DMS 273 (cell line): ENCODE measurements around the gene GDPD4.

Source experiments
- DNase-seq: peaks from one replicate; lab custom pipeline; 2025; ENCODE audit not compliant: unreplicated experiment; lab: John Stamatoyannopoulos, UW

GDPD4 gene

DNA sequence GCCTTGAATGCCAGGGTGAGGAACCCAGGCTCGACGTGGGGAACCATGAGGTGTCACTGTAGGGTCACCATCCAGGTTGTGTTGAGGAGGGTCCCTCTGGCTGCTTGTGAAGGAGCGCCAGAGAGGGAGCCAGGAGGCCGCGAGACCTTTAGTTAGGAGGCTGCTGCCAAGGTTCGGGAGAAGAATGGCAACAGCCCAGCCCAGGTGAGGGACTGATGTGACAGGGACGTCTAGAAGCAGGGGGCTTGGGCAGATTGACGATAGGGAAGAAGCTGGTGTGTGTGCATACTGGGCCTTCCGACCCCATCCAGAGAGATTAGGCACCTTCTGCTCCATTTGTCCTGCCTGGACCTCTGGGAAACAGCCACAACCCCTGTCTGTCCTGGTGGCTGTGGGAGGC, 124.5 kb downstream of the GDPD4 start:
- DNase-seq = no peak

DNA sequence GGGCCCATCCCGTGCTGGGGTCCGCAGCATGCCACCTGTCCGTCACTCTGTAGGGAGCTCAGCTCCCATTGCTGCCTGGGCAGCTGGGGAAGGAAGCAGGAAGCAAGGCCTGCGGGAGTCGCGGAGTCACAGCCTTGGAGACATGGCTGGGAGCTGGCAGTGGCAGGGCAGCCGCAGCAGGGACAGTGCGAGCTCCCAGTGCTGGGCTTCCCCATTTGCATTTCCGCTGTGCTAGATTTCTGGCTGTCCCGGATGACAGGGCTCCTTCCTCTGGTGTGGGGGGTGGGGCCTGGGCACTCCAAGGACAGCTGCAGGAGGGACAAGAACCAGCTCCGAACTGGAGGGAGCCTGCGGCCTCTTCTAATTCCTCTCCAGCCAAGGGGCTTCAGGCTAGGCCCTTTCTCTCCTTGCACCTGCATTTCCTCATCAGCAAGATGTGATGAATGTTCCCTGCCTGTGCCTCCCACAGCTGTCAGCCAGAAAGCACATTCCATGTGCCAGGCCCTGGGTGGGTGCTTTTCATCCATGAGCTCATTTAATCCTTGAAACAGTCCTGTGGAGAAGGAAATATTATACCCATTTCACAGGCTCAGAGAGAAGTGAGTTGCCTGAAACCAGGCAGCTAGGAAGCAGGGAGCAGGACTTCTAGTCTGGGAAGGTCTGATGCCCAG, 125.5 kb downstream of the GDPD4 start:
- peak; percentile 12 for DNase-seq

DNA sequence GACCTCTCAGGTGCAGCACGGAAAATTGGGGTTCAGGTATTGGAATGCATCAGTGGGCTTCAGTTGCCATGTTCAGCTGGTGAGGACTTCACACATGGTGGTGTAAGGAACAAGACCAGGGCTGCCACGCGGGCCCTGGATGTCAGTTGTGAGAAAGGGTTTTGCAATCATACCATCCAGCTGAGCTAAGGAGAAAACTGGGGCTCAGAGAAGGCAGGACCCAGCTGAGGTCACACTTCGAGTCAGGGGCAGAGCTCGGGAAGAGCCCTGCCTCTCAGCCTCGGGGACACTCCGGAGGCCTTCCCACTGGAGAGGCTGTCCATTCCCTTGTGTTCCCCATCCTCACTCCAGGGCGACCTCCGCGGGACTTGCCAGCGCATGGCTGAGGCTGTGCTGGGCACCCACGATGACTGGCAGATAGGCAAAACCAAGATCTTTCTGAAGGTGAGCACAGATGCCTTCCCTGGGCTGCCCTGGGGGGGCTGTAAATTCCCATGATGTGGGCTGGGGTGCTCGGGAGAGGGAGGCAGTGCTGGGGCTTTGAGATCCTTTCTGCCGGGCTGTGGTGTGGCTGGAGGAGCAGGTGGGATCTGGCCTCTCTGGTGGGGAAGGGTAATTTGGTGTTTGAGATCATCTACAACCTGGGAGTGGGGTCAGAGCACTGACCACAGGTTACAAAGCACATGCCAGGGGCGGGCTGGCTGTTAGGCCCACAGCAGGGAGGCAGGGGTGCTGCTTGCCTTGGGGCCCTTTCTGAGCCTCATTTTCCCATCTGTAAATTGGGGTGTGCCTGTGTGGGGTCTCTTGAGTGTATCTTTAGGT, 126.3 kb downstream of the GDPD4 start:
- DNase-seq = no peak

DNA sequence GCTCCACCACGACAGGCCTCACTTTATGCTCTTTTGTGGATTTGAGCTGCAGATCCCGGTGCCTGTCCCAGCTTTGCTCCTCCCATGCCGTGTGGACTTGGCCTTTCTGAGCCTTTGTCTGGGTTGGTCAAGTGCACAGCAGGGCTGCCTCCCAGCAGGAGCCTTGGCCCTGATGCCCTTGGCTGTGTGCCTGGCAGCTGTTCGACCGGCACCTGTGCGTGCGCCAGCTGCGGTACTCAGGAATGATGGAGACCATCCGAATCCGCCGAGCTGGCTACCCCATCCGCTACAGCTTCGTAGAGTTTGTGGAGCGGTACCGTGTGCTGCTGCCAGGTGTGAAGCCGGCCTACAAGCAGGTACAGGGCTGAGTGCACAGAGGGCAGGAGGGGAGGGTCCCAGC, 126.9 kb downstream of the GDPD4 start:
- DNase-seq = no peak

DNA sequence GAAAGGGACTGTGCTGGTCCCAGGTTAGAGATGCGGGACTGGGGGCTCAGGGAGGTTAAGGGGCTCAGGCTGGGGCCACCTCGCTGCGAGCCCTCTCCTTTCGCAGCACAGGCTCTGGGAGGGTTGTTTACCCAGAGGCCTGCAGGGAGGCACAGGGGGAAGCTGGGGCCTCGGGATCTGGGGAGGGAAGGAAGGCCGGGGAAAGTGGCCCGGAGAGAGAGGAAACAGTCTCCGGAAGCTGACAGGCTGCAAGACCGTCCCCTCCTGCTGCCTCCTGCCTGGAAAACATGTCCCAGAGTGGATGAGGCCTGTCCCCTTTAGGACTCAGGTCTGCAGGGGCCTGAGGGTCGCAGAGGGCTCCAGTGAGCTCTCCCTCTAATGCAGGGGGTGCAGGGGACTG, 128.0 kb downstream of the GDPD4 start:
- no peak for DNase-seq

DNA sequence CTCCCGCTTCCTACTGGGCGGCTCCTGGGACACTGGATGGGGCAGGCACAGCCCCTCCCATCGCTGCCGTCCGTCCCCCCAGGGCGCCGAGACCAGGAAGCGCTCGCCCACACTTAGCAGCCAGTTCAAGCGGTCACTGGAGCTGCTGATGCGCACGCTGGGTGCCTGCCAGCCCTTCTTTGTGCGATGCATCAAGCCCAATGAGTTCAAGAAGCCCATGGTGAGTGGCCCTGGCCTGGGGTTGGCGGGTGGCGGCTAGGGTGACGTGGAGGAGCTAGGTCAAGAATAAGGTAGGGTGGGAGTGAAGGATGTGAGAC, 128.9 kb downstream of the GDPD4 start:
- no peak for DNase-seq

DNA sequence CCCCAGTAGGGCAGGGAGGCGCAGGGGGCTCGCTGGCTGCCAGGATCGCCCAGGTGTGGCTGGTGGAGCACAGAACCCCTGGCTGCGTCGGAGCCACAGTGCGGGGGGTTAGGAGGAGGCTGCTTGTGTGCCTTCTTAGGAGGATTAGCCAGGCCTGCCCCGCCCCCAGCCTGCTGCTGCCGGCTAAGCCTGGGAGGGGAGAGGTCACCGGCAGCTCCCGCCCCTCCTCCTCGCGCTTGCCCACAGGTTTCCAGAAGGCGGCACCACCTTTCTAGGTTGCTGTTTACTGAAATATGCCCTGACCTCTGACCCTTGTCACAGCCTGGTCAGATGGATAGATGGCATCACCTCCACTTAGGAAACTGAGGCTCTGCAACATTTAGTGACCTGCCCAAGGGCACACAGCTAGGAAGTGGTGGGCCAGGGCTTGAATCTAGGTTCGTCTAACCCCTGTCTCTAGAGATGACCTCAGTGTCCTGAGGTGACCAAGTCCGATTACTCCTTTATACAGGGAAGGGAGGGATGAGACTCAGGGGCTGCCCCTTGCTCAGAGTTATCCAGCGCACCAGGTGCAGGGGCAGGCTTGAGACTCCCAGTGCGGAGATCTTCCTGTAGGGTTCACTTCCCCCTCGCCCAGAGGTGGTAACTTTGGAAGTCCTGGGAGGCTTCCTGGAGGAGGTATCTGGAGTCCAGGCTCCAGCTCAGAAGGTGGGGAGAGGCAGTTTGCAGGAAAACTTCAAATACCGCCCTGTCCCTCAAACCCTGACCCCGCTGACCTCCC, 129.4 kb downstream of the GDPD4 start:
- DNase-seq = no peak

DNA sequence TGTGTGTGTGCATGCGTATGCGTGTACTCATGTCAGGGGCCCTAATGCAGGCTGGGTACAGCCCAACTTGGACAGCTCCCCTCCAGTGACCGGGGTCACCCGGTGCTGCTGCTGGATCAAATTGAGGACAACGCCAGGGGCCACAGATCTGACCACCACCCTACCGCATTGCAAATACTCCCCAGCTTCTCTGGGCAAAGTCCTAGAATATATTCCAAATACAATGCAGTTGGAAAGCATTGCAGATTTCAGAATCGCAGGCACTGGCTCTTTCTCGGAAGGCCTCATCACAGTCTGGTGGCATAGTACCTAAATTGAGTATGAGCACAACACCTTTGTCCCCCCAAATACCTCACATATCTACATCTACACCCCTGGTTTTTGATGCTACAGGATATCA, 130.2 kb downstream of the GDPD4 start:
- DNase-seq = no peak

DNA sequence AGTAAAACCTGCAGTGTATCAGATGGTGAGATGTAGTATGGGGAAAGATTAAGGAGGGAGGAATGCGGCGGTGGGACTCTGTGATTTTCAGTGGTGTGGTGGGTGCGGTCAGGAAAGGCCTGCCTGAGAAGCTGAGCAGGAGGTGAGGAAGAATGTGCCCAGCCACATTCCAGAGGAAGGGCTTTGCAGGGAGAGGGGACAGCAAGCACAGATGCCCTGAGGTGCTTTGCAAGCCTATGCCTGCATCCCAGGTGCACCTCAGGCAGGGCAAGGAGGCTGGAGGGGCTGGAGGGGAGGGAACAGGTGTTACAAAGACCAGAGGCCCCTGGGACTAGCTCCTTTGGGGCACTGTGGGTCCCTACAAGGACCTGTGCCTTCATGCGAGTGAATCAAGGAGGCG, 131.4 kb downstream of the GDPD4 start:
- DNase-seq = no peak

DNA sequence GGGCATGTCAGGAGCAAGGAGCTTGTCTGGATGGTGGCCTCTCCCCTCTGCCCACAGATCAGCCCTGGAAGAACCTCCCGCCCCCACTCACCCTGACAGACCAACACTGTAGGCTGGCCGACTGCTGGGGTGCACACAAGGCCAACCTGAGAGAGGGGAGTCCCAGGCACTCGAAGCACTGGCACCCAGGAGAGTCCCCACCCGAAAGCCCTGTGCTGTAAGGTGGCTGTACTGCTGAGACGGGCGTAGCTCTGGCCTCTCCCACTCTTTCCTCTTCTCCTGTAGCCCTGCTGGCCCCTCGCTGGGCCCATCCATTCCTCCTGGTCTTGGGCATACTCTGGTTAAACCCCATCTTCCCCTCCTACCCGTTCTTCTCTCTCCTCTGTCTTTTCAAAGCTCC, 133.7 kb downstream of the GDPD4 start:
- no peak for DNase-seq

DNA sequence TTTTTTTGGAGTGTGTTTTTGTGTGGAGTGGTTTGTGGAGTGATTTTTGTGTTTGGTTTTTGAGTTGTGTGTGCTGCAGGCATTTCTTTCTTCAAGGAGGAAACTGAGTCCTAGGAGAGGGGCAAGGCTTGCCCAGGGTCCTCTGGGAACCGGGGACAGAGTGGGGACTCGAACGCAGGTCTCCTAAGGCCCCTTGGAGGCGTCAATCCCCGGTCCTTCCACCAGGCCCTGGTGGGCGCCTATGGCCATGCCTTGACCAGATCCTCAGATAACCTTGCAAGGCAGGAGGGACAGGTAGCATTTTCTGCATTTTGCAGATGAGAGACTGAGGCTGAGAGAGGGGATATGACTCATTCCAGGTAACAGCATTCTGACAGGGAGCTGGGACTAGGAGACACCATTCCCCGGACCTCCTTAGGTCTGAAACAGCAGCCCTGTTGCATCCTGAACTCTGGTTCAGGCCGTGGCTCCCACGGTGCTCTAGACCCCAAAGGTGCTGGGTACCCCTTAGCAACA, 134.3 kb downstream of the GDPD4 start:
- no peak for DNase-seq
